ENCODE measurements around the gene EGFR.

The EGFR gene

GRCh38 chr7:55078465-55079372, 59.9 kb downstream of the EGFR start:
- Histone ChIP-seq H3K36me3 (ENCODE audit: control insufficient read depth, low read depth, low read length) (no peaks in the 10 kb centered on the region), H3K9ac (ENCODE audit: low read length) (no peak overlapping the region), H3K4me1 (ENCODE audit: control insufficient read depth, low read depth, low read length) (no peaks in the 10 kb centered on the region), H3K27ac (ENCODE audit: low read length) (no peak overlapping the region), H3K27me3 (ENCODE audit: control insufficient read depth, insufficient read depth, low read length) (no peaks in the 10 kb centered on the region), H3K9me3 (ENCODE audit: control insufficient read depth, low read depth, low read length) (no peaks in the 10 kb centered on the region), H3K4me3 (ENCODE audit: low read length) (no peak overlapping the region)

- Histone ChIP-seq H3K27ac (ENCODE audit: low read length) (no peak overlapping the region), H3K36me3 (ENCODE audit: control insufficient read depth, low read depth, low read length) (no peaks in the 10 kb centered on the region), H3K4me1 (ENCODE audit: control insufficient read depth, low read depth, low read length) (no peaks in the 10 kb centered on the region), H3K9me3 (ENCODE audit: control insufficient read depth, low read depth, low read length) (no peaks in the 10 kb centered on the region), H3K9ac (ENCODE audit: low read length) (no peak overlapping the region), H3K4me3 (ENCODE audit: low read length) (no peak overlapping the region), H3K27me3 (ENCODE audit: control insufficient read depth, insufficient read depth, low read length) (no peaks in the 10 kb centered on the region)
Measured at GRCh38 chr7:55080000-55080623, 61.3 kb downstream of the EGFR start.

- Histone ChIP-seq H3K4me1 (ENCODE audit: control insufficient read depth, low read depth, low read length) (no peaks in the 10 kb centered on the region), H3K27me3 (ENCODE audit: control insufficient read depth, insufficient read depth, low read length) (no peaks in the 10 kb centered on the region), H3K4me3 (ENCODE audit: low read length) (no peak overlapping the region), H3K9ac (ENCODE audit: low read length) (no peak overlapping the region), H3K36me3 (ENCODE audit: control insufficient read depth, low read depth, low read length) (no peaks in the 10 kb centered on the region), H3K27ac (ENCODE audit: low read length) (no peak overlapping the region), H3K9me3 (ENCODE audit: control insufficient read depth, low read depth, low read length) (no peaks in the 10 kb centered on the region)
Measured at GRCh38 chr7:55081068-55081467, 62.3 kb downstream of the EGFR start.

- no peaks in the 10 kb centered on the region for H3K36me3 ChIP-seq (ENCODE audit: control insufficient read depth, low read depth, low read length)
- H3K4me3 ChIP-seq (ENCODE audit: low read length) = no peak overlapping the region
- no peaks in the 10 kb centered on the region for H3K9me3 ChIP-seq (ENCODE audit: control insufficient read depth, low read depth, low read length)
- H3K9ac ChIP-seq (ENCODE audit: low read length) = no peak overlapping the region
- no peaks in the 10 kb centered on the region for H3K4me1 ChIP-seq (ENCODE audit: control insufficient read depth, low read depth, low read length)
- H3K27me3 ChIP-seq (ENCODE audit: control insufficient read depth, insufficient read depth, low read length) = no peaks in the 10 kb centered on the region
- no peak overlapping the region for H3K27ac ChIP-seq (ENCODE audit: low read length)
Measured at GRCh38 chr7:55081472-55082227, 62.8 kb downstream of the EGFR start.

GRCh38 chr7:55082228-55082603, 63.4 kb downstream of the EGFR start:
- Histone ChIP-seq H3K4me3 (ENCODE audit: low read length) (no peak overlapping the region), H3K4me1 (ENCODE audit: control insufficient read depth, low read depth, low read length) (no peaks in the 10 kb centered on the region), H3K27ac (ENCODE audit: low read length) (no peak overlapping the region), H3K27me3 (ENCODE audit: control insufficient read depth, insufficient read depth, low read length) (no peaks in the 10 kb centered on the region), H3K9ac (ENCODE audit: low read length) (no peak overlapping the region), H3K36me3 (ENCODE audit: control insufficient read depth, low read depth, low read length) (no peaks in the 10 kb centered on the region), H3K9me3 (ENCODE audit: control insufficient read depth, low read depth, low read length) (no peaks in the 10 kb centered on the region)

GRCh38 chr7:55083206-55083605, 64.4 kb downstream of the EGFR start:
- no peak overlapping the region for H3K4me3 ChIP-seq (ENCODE audit: low read length)
- H3K9me3 ChIP-seq (ENCODE audit: control insufficient read depth, low read depth, low read length) = no peaks in the 10 kb centered on the region
- H3K36me3 ChIP-seq (ENCODE audit: control insufficient read depth, low read depth, low read length) = no peaks in the 10 kb centered on the region
- no peaks in the 10 kb centered on the region for H3K27me3 ChIP-seq (ENCODE audit: control insufficient read depth, insufficient read depth, low read length)
- no peak overlapping the region for H3K9ac ChIP-seq (ENCODE audit: low read length)
- H3K27ac ChIP-seq (ENCODE audit: low read length) = no peak overlapping the region
- no peaks in the 10 kb centered on the region for H3K4me1 ChIP-seq (ENCODE audit: control insufficient read depth, low read depth, low read length)

GRCh38 chr7:55084307-55084706, 65.5 kb downstream of the EGFR start:
- H3K4me1 ChIP-seq (ENCODE audit: control insufficient read depth, low read depth, low read length) = no peaks in the 10 kb centered on the region
- no peak overlapping the region for H3K4me3 ChIP-seq (ENCODE audit: low read length)
- H3K27ac ChIP-seq (ENCODE audit: low read length) = no peak overlapping the region
- no peaks in the 10 kb centered on the region for H3K36me3 ChIP-seq (ENCODE audit: control insufficient read depth, low read depth, low read length)
- no peaks in the 10 kb centered on the region for H3K9me3 ChIP-seq (ENCODE audit: control insufficient read depth, low read depth, low read length)
- no peak overlapping the region for H3K9ac ChIP-seq (ENCODE audit: low read length)
- H3K27me3 ChIP-seq (ENCODE audit: control insufficient read depth, insufficient read depth, low read length) = no peaks in the 10 kb centered on the region

- Histone ChIP-seq H3K9ac (ENCODE audit: low read length) (no peak overlapping the region), H3K4me3 (ENCODE audit: low read length) (no peak overlapping the region)
Measured at GRCh38 chr7:55085511-55086412, 66.9 kb downstream of the EGFR start.

GRCh38 chr7:55086413-55087201, 67.8 kb downstream of the EGFR start:
- H3K9ac ChIP-seq (ENCODE audit: low read length) = no peak overlapping the region
- no peaks in the 10 kb centered on the region for H3K9me3 ChIP-seq (ENCODE audit: control insufficient read depth, low read depth, low read length)
- H3K4me1 ChIP-seq (ENCODE audit: control insufficient read depth, low read depth, low read length) = no peaks in the 10 kb centered on the region
- no peak overlapping the region for H3K27ac ChIP-seq (ENCODE audit: low read length)
- H3K4me3 ChIP-seq (ENCODE audit: low read length) = no peak overlapping the region
- H3K27me3 ChIP-seq (ENCODE audit: control insufficient read depth, insufficient read depth, low read length) = no peaks in the 10 kb centered on the region
- H3K36me3 ChIP-seq (ENCODE audit: control insufficient read depth, low read depth, low read length) = no peaks in the 10 kb centered on the region

More at GRCh38 chr7:55085511-55086412, 66.9 kb downstream of the EGFR start:
- H3K4me1 ChIP-seq (ENCODE audit: control insufficient read depth, low read depth, low read length) = no peaks in the 10 kb centered on the region
- H3K36me3 ChIP-seq (ENCODE audit: control insufficient read depth, low read depth, low read length) = no peaks in the 10 kb centered on the region
- no peaks in the 10 kb centered on the region for H3K9me3 ChIP-seq (ENCODE audit: control insufficient read depth, low read depth, low read length)
- H3K27ac ChIP-seq (ENCODE audit: low read length) = no peak overlapping the region
- H3K27me3 ChIP-seq (ENCODE audit: control insufficient read depth, insufficient read depth, low read length) = no peaks in the 10 kb centered on the region

- H3K4me3 ChIP-seq (ENCODE audit: low read length) = no peak overlapping the region
- no peaks in the 10 kb centered on the region for H3K9me3 ChIP-seq (ENCODE audit: control insufficient read depth, low read depth, low read length)
- no peaks in the 10 kb centered on the region for H3K36me3 ChIP-seq (ENCODE audit: control insufficient read depth, low read depth, low read length)
- no peak overlapping the region for H3K9ac ChIP-seq (ENCODE audit: low read length)
- H3K27ac ChIP-seq (ENCODE audit: low read length) = no peak overlapping the region
- H3K27me3 ChIP-seq (ENCODE audit: control insufficient read depth, insufficient read depth, low read length) = no peaks in the 10 kb centered on the region
- no peaks in the 10 kb centered on the region for H3K4me1 ChIP-seq (ENCODE audit: control insufficient read depth, low read depth, low read length)
Measured at GRCh38 chr7:55087521-55087961, 68.7 kb downstream of the EGFR start.

Data from iPS-18a (cell line).